PFSK-1 (cell line): ENCODE data around the gene CEP57L1.

Experiments used
- FOXP2 ChIP-seq: optimal IDR thresholded peaks from 2 replicates; pipeline ENCODE3; 2011; ENCODE audit warnings: borderline replicate concordance, control low read depth, inconsistent platforms; ENCODE audit not compliant: insufficient read depth; ENCODE audit errors: extremely low read length, extremely low read depth
- POLR2AphosphoS5 ChIP-seq: IDR thresholded peaks from 2 replicates; pipeline ENCODE4 v1.6.1; 2012; ENCODE audit warnings: low read depth, mild to moderate bottlenecking, control low read depth, low read length, moderate library complexity
- REST ChIP-seq, 2 experiments: IDR thresholded peaks; 2 replicates each; pipeline versions ENCODE4 v1.6.1 to v1.8.0; 2011 to 2012; ENCODE audit warnings: low read depth in 2 of 2, low read length in 2 of 2, control low read depth in 1 of 2, inconsistent platforms in 1 of 2, mild to moderate bottlenecking in 1 of 2, moderate library complexity in 1 of 2; ENCODE audit not compliant: insufficient read depth in 1 of 2
- SIN3A ChIP-seq: IDR thresholded peaks from 2 replicates; pipeline ENCODE4 v1.6.1; 2012; ENCODE audit warnings: mild to moderate bottlenecking, low read length, moderate library complexity, borderline replicate concordance; ENCODE audit not compliant: insufficient read depth
- TAF1 ChIP-seq: IDR thresholded peaks from 2 replicates; pipeline ENCODE4 v1.6.1; 2012; ENCODE audit warnings: low read length, control low read depth, borderline replicate concordance; ENCODE audit not compliant: insufficient read depth

CEP57L1 gene

GRCh38 chr6:109053336-109053735 is 42.0 kb upstream of the CEP57L1 start:
- TF ChIP-seq POLR2AphosphoS5 (no peak), TAF1 (no peak), SIN3A (no peak), REST (IDR thresholded peaks at IDR 0.05; ENCODE audit: insufficient read depth in 1 of 2, low read depth in 2 of 2, low read length in 2 of 2) (no peak), FOXP2 (no peak)

DNA sequence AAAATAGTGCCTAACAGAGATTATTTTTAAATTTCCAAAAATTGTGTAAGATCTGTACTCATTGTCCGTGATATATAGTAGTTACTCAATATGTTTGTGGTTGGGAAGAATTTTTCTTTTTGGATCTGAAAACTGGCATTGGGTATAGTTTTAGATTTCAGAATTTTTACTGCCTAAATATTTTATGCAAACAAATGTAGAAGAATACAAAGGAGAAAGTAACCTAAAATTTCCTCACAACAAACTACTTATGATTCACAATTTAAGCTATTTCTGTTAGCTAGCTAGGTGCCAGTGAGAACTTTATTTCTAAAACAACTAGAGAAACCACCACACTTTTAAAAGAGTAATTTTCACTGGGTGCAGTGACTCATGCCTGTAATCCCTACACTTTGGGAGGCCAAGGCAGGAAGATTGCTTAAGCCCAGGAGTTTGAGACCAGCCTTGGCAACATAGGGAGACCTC is 39.5 kb upstream of the CEP57L1 start:
- TF ChIP-seq TAF1, result no peak
- TF ChIP-seq SIN3A, result no peak
- no peak for TF ChIP-seq FOXP2
- TF ChIP-seq REST (IDR thresholded peaks at IDR 0.05; ENCODE audit: insufficient read depth in 1 of 2, low read depth in 2 of 2, low read length in 2 of 2), result no peak
- TF ChIP-seq POLR2AphosphoS5, result no peak

DNA sequence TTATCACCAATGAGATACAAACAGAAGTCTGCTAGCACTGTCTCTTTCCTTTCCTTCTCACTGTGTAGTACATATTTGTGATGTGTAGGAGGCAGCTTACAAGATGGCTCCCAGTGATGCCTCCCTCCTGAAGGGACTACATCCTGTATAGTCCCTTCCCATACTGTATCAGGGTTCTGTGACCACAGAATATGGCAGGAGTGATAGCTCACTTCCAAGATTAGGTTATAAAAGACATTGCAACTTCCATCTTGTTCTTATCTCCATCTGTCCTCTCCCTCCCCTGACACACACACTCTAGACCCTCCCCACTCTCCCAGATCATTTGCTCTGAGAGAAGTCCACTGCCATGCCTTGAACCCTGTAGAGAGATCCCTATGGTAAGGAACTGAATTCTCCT is 38.6 kb upstream of the CEP57L1 start:
- TF ChIP-seq TAF1, result no peak
- TF ChIP-seq POLR2AphosphoS5, result no peak
- TF ChIP-seq FOXP2, result no peak
- TF ChIP-seq REST (IDR thresholded peaks at IDR 0.05; ENCODE audit: insufficient read depth in 1 of 2, low read depth in 2 of 2, low read length in 2 of 2), result no peak
- no peak for TF ChIP-seq SIN3A

- no peak for TF ChIP-seq REST (IDR thresholded peaks at IDR 0.05; ENCODE audit: insufficient read depth in 1 of 2, low read depth in 2 of 2, low read length in 2 of 2)
- TF ChIP-seq FOXP2, result no peak
- no peak for TF ChIP-seq POLR2AphosphoS5
- no peak for TF ChIP-seq TAF1
- no peak for TF ChIP-seq SIN3A
Observed at GRCh38 chr6:109058620-109059019, 36.7 kb upstream of the CEP57L1 start.

DNA sequence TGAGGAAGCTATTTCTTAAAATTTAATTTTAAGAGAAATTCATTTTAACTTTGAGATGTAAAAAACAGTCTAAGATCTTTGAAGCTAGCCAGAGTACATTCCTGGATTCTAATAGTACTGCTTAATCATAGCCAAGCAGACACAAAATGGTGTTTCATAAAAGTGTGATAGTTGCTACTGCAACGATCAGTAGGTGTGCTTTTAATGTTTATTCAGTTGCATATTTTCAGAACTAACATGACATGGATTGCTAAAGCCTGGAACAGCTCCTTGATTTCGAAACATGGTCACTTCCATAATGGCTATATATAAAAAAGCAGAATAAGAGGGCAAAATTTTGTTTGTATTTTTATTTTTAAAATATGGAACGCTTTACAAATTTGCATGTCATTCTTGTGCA is 36.2 kb upstream of the CEP57L1 start:
- TF ChIP-seq POLR2AphosphoS5, result no peak
- TF ChIP-seq TAF1, result no peak
- TF ChIP-seq FOXP2, result no peak
- no peak for TF ChIP-seq SIN3A
- TF ChIP-seq REST (IDR thresholded peaks at IDR 0.05; ENCODE audit: insufficient read depth in 1 of 2, low read depth in 2 of 2, low read length in 2 of 2), result no peak
